A673 (cell line): ENCODE data around the gene SSBP4.

Source experiments
- CTCF ChIP-seq: fragments of 300-800, 200-600 bp; sonication (generic); conservative IDR thresholded peaks from 2 replicates; pipeline ENCODE4 v1.5.1; 2017; ENCODE audit warnings: low read depth, mild to moderate bottlenecking, antibody characterized with exemption, low read length, moderate library complexity, mixed read lengths
- EZH2 ChIP-seq: fragments of 200-600 bp; sonication (generic); IDR thresholded peaks from 2 replicates; pipeline ENCODE4 v1.6.1; 2017; ENCODE audit warnings: borderline replicate concordance, low read depth, mild to moderate bottlenecking, mixed read lengths, antibody characterized with exemption, low read length; ENCODE audit not compliant: poor library complexity, severe bottlenecking

- TF ChIP-seq CTCF (no peak), EZH2 (no peak)
These were observed 27.7 kb downstream of the SSBP4 start for GRCh38 chr19:18446811-18447359.
